ENCODE measurements around the gene NTSR1. TPM values are rescaled to one million over a fixed set of nuclear protein-coding genes. Genes with fewer than 3 reads are reported as not detected.

Gene NTSR1
- total and polyA plus RNA-seq, 2 of the 13 experiments (the other 11 are each of a cell fraction or from before 2014, with no cell fraction given) = 0.09 to 0.12 TPM

DNA sequence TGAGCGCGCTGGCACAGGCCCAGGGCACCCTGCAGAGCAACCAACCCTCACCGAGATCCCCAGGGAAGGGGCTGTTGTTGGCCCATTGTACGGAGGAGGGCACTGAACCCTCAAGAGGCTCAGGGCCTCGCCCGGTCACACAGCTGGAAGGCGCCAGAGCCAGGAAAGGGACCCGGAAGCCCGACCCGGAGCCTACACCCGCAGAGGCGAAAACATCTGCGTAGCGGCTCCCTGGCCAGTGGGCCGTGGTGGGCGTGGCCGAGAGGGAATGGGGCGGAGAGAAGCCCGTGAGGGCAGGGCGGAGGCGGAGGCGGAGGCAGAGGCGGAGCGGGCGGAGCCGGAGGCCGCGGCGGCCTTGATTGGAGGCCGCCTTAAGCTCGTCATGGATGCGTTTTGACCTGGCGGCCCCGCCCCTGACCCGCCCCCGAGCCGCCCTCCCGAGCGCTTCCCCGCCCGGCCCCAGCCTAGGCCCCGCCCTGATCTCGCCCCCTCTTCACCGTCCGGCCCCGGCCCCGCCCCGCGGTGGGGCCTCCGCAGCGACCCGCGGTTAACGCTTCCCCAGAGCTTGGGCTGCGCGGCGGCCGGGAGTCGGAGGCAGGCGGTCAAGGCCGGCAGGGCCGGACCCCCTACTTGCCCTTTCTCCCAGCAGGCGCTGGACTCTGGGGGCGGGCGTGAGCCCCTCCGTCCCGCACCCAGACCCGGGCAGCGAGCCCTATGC, 85.5 kb downstream of the NTSR1 start (continued):
- TF ChIP-seq PAX8 (CRISPR knock-in tag; IDR thresholded peaks at IDR 0.05; ENCODE audit: borderline replicate concordance) (peak; percentile 93; the same call in 1 of the 2 replicates), ZNF674 (CRISPR knock-in tag; IDR thresholded peaks at IDR 0.05; ENCODE audit: low read depth) (peak; percentile 87; the same call in 1 of the 2 replicates), FOXC1 (CRISPR knock-in tag; IDR thresholded peaks at IDR 0.05; ENCODE audit: borderline replicate concordance) (peak; percentile 79; the same call in 1 of the 2 replicates), RFX3 (CRISPR knock-in tag; IDR thresholded peaks at IDR 0.05) (peak; percentile 8; the same call in 1 of the 2 replicates), ZNF451 (CRISPR knock-in tag; IDR thresholded peaks at IDR 0.05) (peak; percentile 48; the same call in 1 of the 2 replicates), HOXA5 (CRISPR knock-in tag; IDR thresholded peaks at IDR 0.05) (peak; percentile 83), POLR2AphosphoS5 (IDR thresholded peaks at IDR 0.05; ENCODE audit: low read depth, low read length) (peak; percentile 89), MIXL1 (CRISPR knock-in tag; IDR thresholded peaks at IDR 0.05) (peak; percentile 18; the same call in 1 of the 2 replicates), RCOR2 (CRISPR knock-in tag; IDR thresholded peaks at IDR 0.05) (no peak), ZNF83 (CRISPR knock-in tag; IDR thresholded peaks at IDR 0.05; ENCODE audit: borderline replicate concordance) (peak; percentile 41; the same call in 1 of the 2 replicates), IKZF1 (IDR thresholded peaks at IDR 0.05) (no peak), ZBTB7A (CRISPR knock-in tag; IDR thresholded peaks at IDR 0.05) (peak; percentile 87), SNAPC2 (CRISPR knock-in tag; IDR thresholded peaks at IDR 0.05) (peak; percentile 60), AGO2 (optimal IDR thresholded peaks at IDR 0.05; ENCODE audit: low read depth, low read length) (no peak), ZIK1 (CRISPR knock-in tag; IDR thresholded peaks at IDR 0.05; ENCODE audit: borderline replicate concordance, low read depth) (peak; percentile 90)
- TF ChIP-seq, protein P1, sequence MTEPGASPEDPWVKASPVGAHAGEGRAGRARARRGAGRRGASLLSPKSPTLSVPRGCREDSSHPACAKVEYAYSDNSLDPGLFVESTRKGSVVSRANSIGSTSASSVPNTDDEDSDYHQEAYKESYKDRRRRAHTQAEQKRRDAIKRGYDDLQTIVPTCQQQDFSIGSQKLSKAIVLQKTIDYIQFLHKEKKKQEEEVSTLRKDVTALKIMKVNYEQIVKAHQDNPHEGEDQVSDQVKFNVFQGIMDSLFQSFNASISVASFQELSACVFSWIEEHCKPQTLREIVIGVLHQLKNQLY (CRISPR knock-in tag; IDR thresholded peaks at IDR 0.05) = no peak; the same call in 1 of the 2 replicates
- TF ChIP-seq, protein P2, sequence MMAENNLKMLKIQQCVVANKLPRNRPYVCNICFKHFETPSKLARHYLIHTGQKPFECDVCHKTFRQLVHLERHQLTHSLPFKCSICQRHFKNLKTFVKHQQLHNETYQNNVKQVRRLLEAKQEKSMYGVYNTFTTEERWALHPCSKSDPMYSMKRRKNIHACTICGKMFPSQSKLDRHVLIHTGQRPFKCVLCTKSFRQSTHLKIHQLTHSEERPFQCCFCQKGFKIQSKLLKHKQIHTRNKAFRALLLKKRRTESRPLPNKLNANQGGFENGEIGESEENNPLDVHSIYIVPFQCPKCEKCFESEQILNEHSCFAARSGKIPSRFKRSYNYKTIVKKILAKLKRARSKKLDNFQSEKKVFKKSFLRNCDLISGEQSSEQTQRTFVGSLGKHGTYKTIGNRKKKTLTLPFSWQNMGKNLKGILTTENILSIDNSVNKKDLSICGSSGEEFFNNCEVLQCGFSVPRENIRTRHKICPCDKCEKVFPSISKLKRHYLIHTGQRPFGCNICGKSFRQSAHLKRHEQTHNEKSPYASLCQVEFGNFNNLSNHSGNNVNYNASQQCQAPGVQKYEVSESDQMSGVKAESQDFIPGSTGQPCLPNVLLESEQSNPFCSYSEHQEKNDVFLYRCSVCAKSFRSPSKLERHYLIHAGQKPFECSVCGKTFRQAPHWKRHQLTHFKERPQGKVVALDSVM (CRISPR knock-in tag; IDR thresholded peaks at IDR 0.05) = no peak
- TF ChIP-seq, protein P3, sequence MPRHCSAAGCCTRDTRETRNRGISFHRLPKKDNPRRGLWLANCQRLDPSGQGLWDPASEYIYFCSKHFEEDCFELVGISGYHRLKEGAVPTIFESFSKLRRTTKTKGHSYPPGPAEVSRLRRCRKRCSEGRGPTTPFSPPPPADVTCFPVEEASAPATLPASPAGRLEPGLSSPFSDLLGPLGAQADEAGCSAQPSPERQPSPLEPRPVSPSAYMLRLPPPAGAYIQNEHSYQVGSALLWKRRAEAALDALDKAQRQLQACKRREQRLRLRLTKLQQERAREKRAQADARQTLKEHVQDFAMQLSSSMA (CRISPR knock-in tag; IDR thresholded peaks at IDR 0.05) = no peak
- TF ChIP-seq, protein P4, sequence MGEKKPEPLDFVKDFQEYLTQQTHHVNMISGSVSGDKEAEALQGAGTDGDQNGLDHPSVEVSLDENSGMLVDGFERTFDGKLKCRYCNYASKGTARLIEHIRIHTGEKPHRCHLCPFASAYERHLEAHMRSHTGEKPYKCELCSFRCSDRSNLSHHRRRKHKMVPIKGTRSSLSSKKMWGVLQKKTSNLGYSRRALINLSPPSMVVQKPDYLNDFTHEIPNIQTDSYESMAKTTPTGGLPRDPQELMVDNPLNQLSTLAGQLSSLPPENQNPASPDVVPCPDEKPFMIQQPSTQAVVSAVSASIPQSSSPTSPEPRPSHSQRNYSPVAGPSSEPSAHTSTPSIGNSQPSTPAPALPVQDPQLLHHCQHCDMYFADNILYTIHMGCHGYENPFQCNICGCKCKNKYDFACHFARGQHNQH (CRISPR knock-in tag; IDR thresholded peaks at IDR 0.05) = peak; percentile 41; the same call in 1 of the 2 replicates
